ENCODE data around the gene DBNDD1. TPM values are rescaled to one million over a fixed set of nuclear protein-coding genes. Genes with fewer than 3 reads are reported as not detected.

DBNDD1 gene
- polyA plus RNA-seq, 1 of the 3 experiments (the other 2 are of a cell fraction): 27.9 TPM

GRCh38 chr16:90028985-90029384, 9.7 kb upstream of the DBNDD1 start:
- Histone ChIP-seq H2AFZ (ENCODE audit: low read depth) (no peak overlapping the region), H3F3A (replicated peaks; ENCODE audit: insufficient read depth) (peaks cover 32% of the 10 kb centered on the region), H3K27ac (ENCODE audit: low read depth in 2 of 2, low read length in 1 of 2) (no peak overlapping the region), H3K4me2 (no peak overlapping the region), H3K9me2 (no peaks in the 10 kb centered on the region), H3K9me3 (no peaks in the 10 kb centered on the region), H3K4me1 (ENCODE audit: control insufficient read depth in 1 of 2, insufficient read depth in 2 of 2, low read depth in 1 of 2, low read length in 1 of 2) (no peaks in the 10 kb centered on the region), H3K79me2 (ENCODE audit: insufficient read depth) (peaks cover 15% of the 10 kb centered on the region; the same call in 1 of the 2 replicates), H3K4me3 (ENCODE audit: low read depth in 2 of 2, low read length in 1 of 2) (no peak overlapping the region), H4K20me1 (ENCODE audit: insufficient read depth) (peaks cover 30% of the 10 kb centered on the region), H3K36me3 (replicated peaks in 1 of 2; ENCODE audit: control insufficient read depth in 1 of 2, insufficient read depth in 2 of 2, low read length in 1 of 2) (peaks cover 16 to 18% of the 10 kb centered on the region in 2 experiments), H3K9ac (no peak overlapping the region), H3K27me3 (ENCODE audit: insufficient read depth) (no peaks in the 10 kb centered on the region)
- POLR2A ChIA-PET: no interaction called here
- CTCF ChIA-PET: no interaction called here
- TF ChIP-seq SIN3A (IDR thresholded peaks at IDR 0.05; ENCODE audit: borderline replicate concordance, low read depth, low read length): no peak
- no peak for TF ChIP-seq TCF12 (IDR thresholded peaks at IDR 0.05)
- no peak for TF ChIP-seq GABPA (IDR thresholded peaks at IDR 0.05; ENCODE audit: low read depth)
- no peak for TF ChIP-seq NRF1 (IDR thresholded peaks at IDR 0.05; ENCODE audit: low read depth, low read length)
- no peak for DNase-seq
- WGBS (ENCODE audit: low lambda C conversion rate): 92% methylated on average over 7 of the region's 12 CpGs

GRCh38 chr16:90027611-90028010, 8.4 kb upstream of the DBNDD1 start:
- H3K9ac ChIP-seq: no peak overlapping the region
- H3K4me2 ChIP-seq: no peak overlapping the region
- peaks cover 29% of the 10 kb centered on the region for H3K79me2 ChIP-seq (ENCODE audit: insufficient read depth)
- DNase-seq: no peak
- peaks cover 23% of the 10 kb centered on the region for H4K20me1 ChIP-seq (ENCODE audit: insufficient read depth)
- H3K9me2 ChIP-seq: no peaks in the 10 kb centered on the region
- TF ChIP-seq ZBTB33 (IDR thresholded peaks at IDR 0.05; ENCODE audit: borderline replicate concordance, low read depth) (no peak), RAD21 (IDR thresholded peaks at IDR 0.05; ENCODE audit: low read length) (no peak), POLR2AphosphoS5 (IDR thresholded peaks at IDR 0.05; ENCODE audit: low read depth, low read length) (no peak), JUND (IDR thresholded peaks at IDR 0.05) (no peak)
- no peak overlapping the region for H3K27ac ChIP-seq (ENCODE audit: low read depth in 2 of 2, low read length in 1 of 2)
- peaks cover 0 to 7% of the 10 kb centered on the region in 2 experiments; a peak in 2 of 4 replicates for H3K4me1 ChIP-seq (ENCODE audit: control insufficient read depth in 1 of 2, insufficient read depth in 2 of 2, low read depth in 1 of 2, low read length in 1 of 2)
- ChIA-PET CTCF (interaction anchor here (0.6 kb wide), 1 partner anchor 86 kb away, joined by 3 read pairs; no protein-coding TSS in a partner anchor), POLR2A (no interaction called here)
- WGBS (ENCODE audit: low lambda C conversion rate): 93% methylated on average over 16 of the region's 17 CpGs
- H3F3A ChIP-seq (replicated peaks; ENCODE audit: insufficient read depth): peaks cover 22% of the 10 kb centered on the region
- H3K4me3 ChIP-seq (ENCODE audit: low read depth in 2 of 2, low read length in 1 of 2): no peak overlapping the region
- no peak overlapping the region for H2AFZ ChIP-seq (ENCODE audit: low read depth)
- peaks cover 9 to 16% of the 10 kb centered on the region in 2 experiments for H3K36me3 ChIP-seq (replicated peaks in 1 of 2; ENCODE audit: control insufficient read depth in 1 of 2, insufficient read depth in 2 of 2, low read length in 1 of 2)
- H3K27me3 ChIP-seq (ENCODE audit: insufficient read depth): no peaks in the 10 kb centered on the region
- H3K9me3 ChIP-seq: no peaks in the 10 kb centered on the region

- Histone ChIP-seq H3K4me1 (ENCODE audit: control insufficient read depth in 1 of 2, insufficient read depth in 2 of 2, low read depth in 1 of 2, low read length in 1 of 2) (peaks cover 10 to 19% of the 10 kb centered on the region in 2 experiments), H2AFZ (ENCODE audit: low read depth) (no peak overlapping the region), H3K4me3 (ENCODE audit: low read depth in 2 of 2, low read length in 1 of 2) (no peak overlapping the region), H3K79me2 (ENCODE audit: insufficient read depth) (peaks cover 30% of the 10 kb centered on the region), H4K20me1 (ENCODE audit: insufficient read depth) (peaks cover 8% of the 10 kb centered on the region), H3K4me2 (no peak overlapping the region), H3K27ac (ENCODE audit: low read depth in 2 of 2, low read length in 1 of 2) (no peak overlapping the region), H3K9me2 (no peaks in the 10 kb centered on the region), H3K36me3 (replicated peaks in 1 of 2; ENCODE audit: control insufficient read depth in 1 of 2, insufficient read depth in 2 of 2, low read length in 1 of 2) (peaks cover under 1 to 3% of the 10 kb centered on the region in 2 experiments), H3K9me3 (no peaks in the 10 kb centered on the region), H3K9ac (no peak overlapping the region), H3K27me3 (ENCODE audit: insufficient read depth) (no peaks in the 10 kb centered on the region), H3F3A (replicated peaks; ENCODE audit: insufficient read depth) (peaks cover 14% of the 10 kb centered on the region)
- WGBS (ENCODE audit: low lambda C conversion rate): 86% methylated on average over 6 of the region's 8 CpGs
- POLR2A ChIA-PET: interaction anchor here (1.2 kb wide), 1 partner anchor 13 kb away, joined by 3 read pairs; no protein-coding TSS in a partner anchor
- CTCF ChIA-PET: no interaction called here
- DNase-seq: no peak
- TF ChIP-seq RCOR1 (IDR thresholded peaks at IDR 0.05; ENCODE audit: low read length) (no peak), RAD21 (IDR thresholded peaks at IDR 0.05; ENCODE audit: low read length) (no peak), SMC3 (IDR thresholded peaks at IDR 0.05; ENCODE audit: low read depth, low read length) (no peak), IRF3 (IDR thresholded peaks at IDR 0.05; ENCODE audit: low read depth, low read length) (no peak), USF1 (IDR thresholded peaks at IDR 0.05; ENCODE audit: borderline replicate concordance, low read depth) (no peak), PBX3 (IDR thresholded peaks at IDR 0.05) (no peak), TEAD4 (IDR thresholded peaks at IDR 0.05; ENCODE audit: borderline replicate concordance, insufficient read depth) (no peak), GATA2 (CRISPR knock-in tag; IDR thresholded peaks at IDR 0.05) (no peak), FOSL2 (IDR thresholded peaks at IDR 0.05; ENCODE audit: borderline replicate concordance, low read depth) (no peak)
Measured at GRCh38 chr16:90026135-90026534, 6.9 kb upstream of the DBNDD1 start.

All from SK-N-SH (cell line).